ENCODE measurements around the gene CD84.
"Not testable (repeated sequence)": the region's sequence is repeated elsewhere in the genome, so short reads cannot be mapped to it uniquely, and the experiment has no call there.

Gene CD84

DNA sequence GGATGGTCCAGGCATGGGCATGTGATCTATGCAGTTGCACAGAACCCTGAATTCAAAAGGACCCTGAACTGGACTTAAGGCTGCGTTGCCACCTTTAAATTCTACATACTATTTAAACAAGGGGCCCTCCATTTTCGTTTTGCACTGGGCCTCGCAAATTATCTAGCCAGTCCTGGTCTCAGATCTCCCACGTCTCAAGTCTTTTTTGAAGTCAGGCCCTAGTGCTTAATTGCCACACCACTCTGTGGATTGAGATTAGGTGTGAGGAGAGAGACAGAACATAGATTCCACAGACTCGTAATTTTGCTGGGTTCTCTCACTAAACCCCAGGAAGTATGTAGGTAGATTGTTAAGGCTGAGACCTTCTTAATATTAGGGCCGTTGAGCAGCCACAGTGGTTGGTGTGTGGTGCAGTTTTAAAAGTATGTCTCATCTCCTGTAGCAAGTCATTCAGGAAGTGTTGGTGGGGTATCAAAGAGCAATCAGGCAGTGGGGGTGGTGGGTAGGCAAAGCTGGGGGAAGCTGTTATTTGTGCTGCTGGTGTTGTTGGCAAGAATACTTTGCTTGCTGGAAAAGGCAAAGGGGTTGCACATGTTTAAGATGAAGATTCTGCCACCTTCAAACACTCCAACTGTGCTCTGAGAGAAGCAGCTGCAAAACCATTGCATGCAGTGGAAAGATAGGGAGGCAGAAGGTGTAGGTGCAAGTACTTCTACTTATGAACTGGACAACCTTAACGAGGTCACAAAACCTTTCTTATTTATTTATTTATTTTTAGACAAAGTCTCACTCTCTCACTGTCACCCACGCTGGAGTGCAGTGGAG lies 11.2 kb downstream of the CD84 start:
- no peak for DNase-seq

DNA sequence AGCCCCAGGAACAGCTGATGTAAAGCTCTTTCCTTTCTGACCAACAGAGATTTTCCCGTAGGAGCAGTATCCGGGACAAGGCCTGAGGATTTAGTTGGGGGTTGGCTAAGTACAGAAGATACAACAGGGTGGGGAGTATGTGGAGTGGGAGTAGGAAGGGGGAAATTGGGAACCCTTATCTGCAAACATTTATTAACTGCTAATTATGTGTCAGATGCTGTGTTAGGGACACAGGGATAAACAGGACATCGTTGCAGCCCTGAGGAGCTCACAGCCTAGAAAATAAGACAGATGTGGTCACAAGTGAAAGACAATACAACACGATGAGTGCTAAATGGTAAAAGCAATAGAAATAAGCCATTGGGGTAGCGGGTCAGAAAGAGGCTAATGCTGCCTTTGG lies 12.0 kb downstream of the CD84 start:
- DNase-seq = no peak

- DNase-seq = no peak
Measured at GRCh38 chr1:160565564-160565963, 13.7 kb downstream of the CD84 start.

DNA sequence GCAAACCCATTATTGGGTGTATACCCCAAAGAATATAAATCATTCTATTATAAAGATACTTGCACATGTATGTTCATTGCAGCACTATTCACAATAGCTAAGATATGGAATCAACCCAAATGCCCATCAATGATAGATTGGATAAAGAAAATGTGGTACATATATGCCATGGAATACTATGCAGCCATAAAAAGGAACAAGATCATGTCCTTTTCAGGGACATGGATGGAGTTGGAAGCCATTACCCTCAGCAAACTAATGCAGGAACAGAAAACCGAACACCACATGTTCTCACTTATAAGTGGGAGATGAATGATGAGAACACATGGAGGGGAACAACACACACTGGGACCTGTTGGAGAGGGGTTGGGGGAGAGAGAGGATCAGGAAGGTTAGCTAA lies 16.1 kb downstream of the CD84 start:
- not testable (repeated sequence) for DNase-seq

- DNase-seq = not testable (repeated sequence)
Measured at GRCh38 chr1:160562745-160563144, 16.6 kb downstream of the CD84 start.

DNA sequence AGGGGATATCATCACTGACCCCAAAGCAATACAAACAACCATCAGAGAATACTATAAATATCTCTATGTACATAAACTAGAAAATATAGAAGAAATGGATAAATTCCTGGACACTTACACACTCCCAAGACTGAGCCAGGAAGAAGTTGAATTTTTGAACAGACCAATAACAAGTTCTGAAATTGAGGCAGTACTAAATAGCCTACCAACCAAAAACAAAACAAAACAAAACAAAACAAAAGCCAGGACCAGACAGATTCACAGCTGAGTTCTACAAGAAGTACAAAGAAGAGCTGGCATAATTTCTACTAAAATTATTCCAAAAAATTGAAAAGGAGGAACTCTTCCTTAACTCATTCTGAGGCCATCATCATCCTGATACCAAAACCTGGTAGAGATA lies 18.5 kb downstream of the CD84 start:
- DNase-seq = no peak

- no peak for DNase-seq
Measured at GRCh38 chr1:160560045-160560705, 19.1 kb downstream of the CD84 start.

DNA sequence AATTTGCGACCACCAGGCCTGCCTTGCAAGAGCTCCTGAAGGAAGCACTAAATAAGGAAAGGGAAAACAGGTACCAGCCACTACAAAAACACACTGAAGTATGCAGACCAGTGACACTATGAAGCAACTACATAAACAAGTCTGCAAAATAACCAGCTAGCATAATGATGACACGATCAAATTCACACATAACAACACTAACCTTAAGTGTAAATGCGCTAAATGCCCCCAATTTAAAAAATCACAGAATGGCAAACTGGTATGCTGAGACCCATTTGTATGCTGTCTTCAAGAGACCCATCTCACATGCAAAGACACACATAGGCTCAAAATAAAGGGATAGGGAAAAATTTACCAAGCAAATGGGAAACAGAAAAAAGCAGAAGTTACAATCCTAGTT lies 19.9 kb downstream of the CD84 start:
- not testable (repeated sequence) for DNase-seq

GRCh38 chr1:160558660-160559380 lies 20.5 kb downstream of the CD84 start:
- no peak for DNase-seq

- DNase-seq = no peak
Measured at GRCh38 chr1:160553778-160554177, 25.5 kb downstream of the CD84 start.

DNA sequence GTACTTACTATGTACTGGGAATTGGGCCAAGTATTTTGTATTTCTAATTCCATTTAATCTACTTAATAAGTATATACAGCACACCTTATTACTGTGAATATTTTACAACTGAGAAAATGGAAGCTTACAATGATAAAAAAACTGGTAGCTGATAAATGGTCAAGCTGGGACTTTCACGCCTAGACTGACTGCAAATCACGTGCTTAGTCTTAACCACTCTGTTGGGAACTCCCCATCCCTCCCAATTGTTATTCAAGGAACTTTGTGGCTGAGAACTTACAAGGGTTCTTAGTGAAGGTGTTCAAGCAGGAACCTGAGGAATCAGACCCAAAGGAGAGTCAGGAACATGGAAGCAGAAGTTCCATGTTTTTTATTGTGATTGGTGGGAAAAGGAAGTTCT lies 26.9 kb downstream of the CD84 start:
- no peak for DNase-seq

DNA sequence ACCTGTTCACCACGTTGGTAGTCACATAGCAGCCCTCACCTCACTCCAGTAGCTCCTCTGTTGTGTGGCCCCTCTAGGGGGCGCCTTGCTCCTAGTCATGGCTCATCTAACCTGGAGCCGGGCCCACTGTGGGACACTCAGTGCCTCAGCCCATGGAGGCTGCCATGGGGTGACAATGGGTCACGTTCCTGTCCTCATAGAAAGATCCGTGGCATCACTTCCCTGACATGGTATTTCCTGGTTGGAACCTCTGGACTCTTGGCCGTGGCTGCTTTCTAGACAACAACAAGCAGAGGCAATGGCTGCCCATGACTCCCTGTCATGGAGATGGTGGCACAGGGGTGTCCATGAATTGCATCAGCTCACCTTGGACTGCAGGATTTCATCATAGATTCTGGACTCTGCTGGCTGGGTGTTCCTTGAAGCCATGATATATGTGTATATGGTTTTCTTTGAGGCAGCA lies 28.7 kb downstream of the CD84 start:
- no peak for DNase-seq

- no peak for DNase-seq
Measured at GRCh38 chr1:160549665-160550006, 29.7 kb downstream of the CD84 start.

DNA sequence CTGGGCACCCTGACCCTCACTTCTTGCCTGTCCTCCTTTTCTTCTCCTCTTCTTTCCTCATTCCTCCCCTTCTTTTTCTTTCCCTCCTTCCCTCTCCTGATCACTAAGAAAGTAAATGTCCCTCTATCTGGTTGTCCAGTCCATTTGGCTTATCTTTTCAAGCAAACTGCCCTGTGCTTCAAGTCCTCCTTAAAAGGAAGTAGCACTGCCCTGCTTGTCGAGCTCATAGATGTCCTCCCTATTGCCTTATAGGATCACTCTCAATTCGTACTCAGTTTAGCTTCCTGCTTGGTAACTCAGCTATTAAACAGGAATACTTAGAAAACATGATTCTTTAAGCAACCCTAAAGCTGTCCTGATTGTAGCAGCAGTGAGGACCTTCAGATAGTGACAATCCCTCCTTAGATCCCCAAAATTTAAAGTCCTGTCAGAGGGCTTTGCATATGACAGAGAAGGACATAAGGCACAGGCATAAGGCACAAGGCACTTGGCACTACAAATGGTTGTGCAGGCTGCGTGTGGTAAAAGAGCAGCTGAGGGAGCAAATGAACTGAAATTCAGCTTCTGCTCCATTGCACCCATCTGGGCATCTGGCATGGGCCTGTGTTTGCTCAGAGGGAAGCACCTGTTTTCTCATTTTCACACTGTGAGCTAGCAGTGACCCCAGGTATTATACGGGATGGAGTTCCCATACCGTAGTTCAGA lies 30.2 kb downstream of the CD84 start:
- no peak for DNase-seq

DNA sequence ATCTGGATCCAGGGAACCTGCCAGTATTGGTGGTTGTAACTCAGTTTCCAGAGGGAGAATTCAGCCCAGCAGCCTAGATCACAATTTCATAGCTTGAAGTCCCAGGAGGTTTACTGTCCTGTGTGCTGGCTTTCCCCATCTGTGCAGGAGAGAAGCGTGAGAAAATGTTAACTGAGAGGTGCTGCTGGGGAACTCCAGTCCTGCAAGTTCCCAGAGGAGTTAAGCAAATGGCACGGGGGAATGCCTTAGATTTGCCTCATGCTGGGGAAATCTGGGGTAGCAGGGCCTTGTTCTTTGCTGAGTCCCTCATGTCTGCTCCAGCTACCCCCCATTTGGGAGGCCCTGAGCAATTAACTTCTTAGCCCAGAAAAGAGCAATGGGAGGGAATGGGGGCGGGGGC lies 31.1 kb downstream of the CD84 start:
- no peak for DNase-seq

DNA sequence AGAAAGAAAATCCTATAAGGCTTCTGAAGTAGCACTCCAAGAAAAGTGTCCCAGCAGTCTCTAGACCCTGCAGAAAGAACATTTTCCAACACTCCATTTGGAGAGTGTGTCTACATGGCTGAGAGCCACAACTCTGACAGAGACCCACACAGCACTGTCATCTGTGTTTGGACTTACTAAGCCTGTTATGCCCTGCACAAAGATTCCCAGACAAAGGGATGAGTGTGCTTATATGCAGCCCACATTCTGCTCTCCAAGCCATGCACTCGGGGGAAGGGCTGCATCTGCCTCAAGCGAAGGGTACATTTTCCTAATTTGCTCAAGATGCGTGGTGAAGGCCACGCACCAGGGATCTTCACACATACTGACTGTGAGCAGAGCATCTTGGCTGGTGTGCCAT lies 31.9 kb downstream of the CD84 start:
- no peak for DNase-seq

- no peak for DNase-seq
Measured at GRCh38 chr1:160546942-160547341, 32.4 kb downstream of the CD84 start.

- DNase-seq = no peak
Measured at GRCh38 chr1:160544647-160545046, 34.6 kb downstream of the CD84 start.

DNA sequence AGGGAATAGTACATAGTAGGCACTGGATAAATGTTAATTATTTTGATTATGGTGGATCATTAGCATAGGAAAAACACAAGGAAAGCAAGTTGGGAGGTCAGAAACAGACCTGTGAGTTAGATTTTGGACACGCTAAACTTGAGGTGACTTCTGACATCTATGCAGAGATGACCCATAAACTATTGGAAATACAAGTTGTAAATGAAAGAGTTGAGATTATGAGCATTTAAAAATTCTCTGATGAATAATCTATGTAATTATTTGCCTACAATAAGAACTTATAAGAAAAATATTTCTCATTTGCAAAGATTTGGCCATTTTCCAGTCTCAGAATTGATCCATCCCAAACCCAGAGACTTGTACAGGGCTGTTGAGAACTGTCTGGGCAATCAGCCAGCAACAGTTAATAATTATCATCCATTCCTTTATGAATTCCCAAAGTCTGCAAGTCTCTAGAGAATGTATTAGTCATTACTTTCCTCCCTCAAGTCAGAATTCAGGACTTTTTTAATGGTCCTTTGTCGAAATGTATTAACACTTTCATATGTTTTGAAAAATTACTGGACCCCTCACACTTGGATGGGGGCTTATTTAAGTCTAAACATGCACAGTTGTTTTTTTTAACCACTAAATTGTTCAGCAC lies 36.9 kb downstream of the CD84 start:
- no peak for DNase-seq

DNA sequence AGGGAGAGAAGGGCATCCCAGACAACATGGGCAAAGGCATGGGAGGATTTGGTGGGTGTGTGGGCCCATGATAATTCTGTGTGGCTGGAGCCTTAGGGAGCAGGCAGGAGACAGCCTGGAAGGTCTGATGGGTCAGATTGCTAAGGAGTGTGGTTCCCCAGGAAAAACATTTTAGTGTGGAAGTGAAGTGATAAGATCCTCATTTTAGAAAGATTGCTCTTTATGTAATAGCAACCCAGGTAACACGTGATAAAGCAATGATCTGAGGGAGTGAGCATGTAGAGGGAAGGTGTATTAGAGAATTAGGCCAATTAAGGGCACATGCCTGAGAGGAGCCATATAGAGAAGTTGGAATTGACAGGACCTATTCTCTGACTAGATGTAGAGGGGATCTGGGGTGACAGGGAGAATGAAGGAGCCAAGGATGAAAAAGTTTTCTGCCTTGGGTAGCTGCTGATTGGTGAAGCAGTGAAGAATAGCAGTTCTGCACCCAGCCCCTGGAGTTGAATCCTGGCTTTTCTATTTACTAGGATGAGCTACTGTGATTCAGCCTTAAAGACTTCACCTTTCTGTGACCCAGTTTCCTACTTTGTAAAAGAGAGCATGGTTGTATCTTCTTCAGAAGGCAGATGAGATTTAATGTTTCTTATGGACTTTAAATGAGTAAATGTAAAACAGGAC lies 37.5 kb downstream of the CD84 start:
- no peak for DNase-seq

- no peak for DNase-seq
Measured at GRCh38 chr1:160540859-160541233, 38.5 kb downstream of the CD84 start.

Data from T1000 (cell line).